SIG-M5 treated with dmso at 0.1 percent for 504 hours (cell line): ENCODE measurements around the gene SOS1.
"Not testable (repeated sequence)": the region's sequence is repeated elsewhere in the genome, so short reads cannot be mapped to it uniquely, and the experiment has no call there.

Source experiments
- DNase-seq: peaks from one replicate; lab custom pipeline; 2025; ENCODE audit not compliant: unreplicated experiment; lab: John Stamatoyannopoulos, UW

Gene SOS1

GRCh38 chr2:39120771-39121522 is at the start of gene SOS1:
TSS of gene SOS1 (minus strand) at chr2:39121051. CDS start at chr2:39120422, 629 bp downstream.
- DNase-seq: peak; percentile 90

- peak; percentile 32 for DNase-seq
Observed at GRCh38 chr2:39164089-39164488, 43.2 kb upstream of the SOS1 start.

GRCh38 chr2:39160982-39161381 is 40.1 kb upstream of the SOS1 start:
- DNase-seq: no peak

- DNase-seq: no peak
Observed at GRCh38 chr2:39159283-39159682, 38.4 kb upstream of the SOS1 start.

- no peak for DNase-seq
Observed at GRCh38 chr2:39158351-39158750, 37.5 kb upstream of the SOS1 start.

GRCh38 chr2:39156846-39157245 is 36.0 kb upstream of the SOS1 start:
- no peak for DNase-seq

GRCh38 chr2:39156107-39156506 is 35.3 kb upstream of the SOS1 start:
- DNase-seq: no peak

GRCh38 chr2:39155573-39155972 is 34.7 kb upstream of the SOS1 start:
- DNase-seq: not testable (repeated sequence)

- DNase-seq: no peak
Observed at GRCh38 chr2:39154944-39155343, 34.1 kb upstream of the SOS1 start.

GRCh38 chr2:39153312-39153711 is 32.5 kb upstream of the SOS1 start:
- no peak for DNase-seq

GRCh38 chr2:39152504-39152903 is 31.7 kb upstream of the SOS1 start:
- DNase-seq: no peak

GRCh38 chr2:39150890-39151497 is 30.1 kb upstream of the SOS1 start:
- DNase-seq: no peak

GRCh38 chr2:39150102-39150562 is 29.3 kb upstream of the SOS1 start:
- no peak for DNase-seq

GRCh38 chr2:39146630-39147029 is 25.8 kb upstream of the SOS1 start:
- DNase-seq: no peak

GRCh38 chr2:39145906-39146421 is 25.1 kb upstream of the SOS1 start:
- DNase-seq: no peak

- peak; percentile 18 for DNase-seq
Observed at GRCh38 chr2:39144416-39144815, 23.6 kb upstream of the SOS1 start.

- peak; percentile 69 for DNase-seq
Observed at GRCh38 chr2:39142904-39143605, 22.2 kb upstream of the SOS1 start.

GRCh38 chr2:39141334-39142271 is 20.8 kb upstream of the SOS1 start:
- peak; percentile 31 for DNase-seq

- not testable (repeated sequence) for DNase-seq
Observed at GRCh38 chr2:39140948-39141333, 20.1 kb upstream of the SOS1 start.

- DNase-seq: peak; percentile 88
Observed at GRCh38 chr2:39140322-39140847, 19.5 kb upstream of the SOS1 start.
